GM18505 (cell line): ENCODE data around the gene FRMD3.

Experiments used
- ATAC-seq: cut with Tn5 transposase; IDR thresholded peaks from one replicate; pipeline ENCODE4 v1.9.1; 2021; ENCODE audit not compliant: unreplicated experiment
- POLR2A ChIP-seq: IDR thresholded peaks from 4 replicates; pipeline ENCODE4 v1.6.1; 2011; ENCODE audit warnings: borderline replicate concordance; ENCODE audit not compliant: insufficient read depth, insufficient read length; ENCODE audit errors: extremely low read depth

FRMD3 gene

GRCh38 chr9:83259558-83259957 lies 278.6 kb downstream of the FRMD3 start:
- no peak for TF ChIP-seq POLR2A
- no peak for ATAC-seq

GRCh38 chr9:83257937-83258891 lies 280.0 kb downstream of the FRMD3 start:
- no peak for ATAC-seq
- no peak for TF ChIP-seq POLR2A

DNA sequence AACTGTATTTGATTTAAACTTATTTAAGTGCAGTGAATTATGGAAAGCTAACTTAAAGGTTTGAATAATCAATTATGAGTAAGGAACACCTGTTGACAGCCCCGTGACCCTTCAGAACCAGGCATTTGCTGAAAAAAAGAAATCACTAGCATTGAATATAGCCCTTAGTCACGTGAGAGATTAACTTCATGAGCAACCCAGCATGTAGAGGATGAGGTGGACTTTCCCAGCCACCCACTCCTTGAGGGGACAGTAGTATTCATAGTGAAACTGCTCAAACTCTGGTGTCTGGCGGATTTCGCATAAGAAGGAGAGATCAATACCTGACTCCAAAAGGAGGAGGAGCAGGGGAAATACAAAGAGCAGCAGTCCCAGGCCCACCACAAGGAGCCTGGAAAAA lies 290.5 kb downstream of the FRMD3 start:
- no peak for TF ChIP-seq POLR2A
- no peak for ATAC-seq

GRCh38 chr9:83245979-83246659 lies 292.1 kb downstream of the FRMD3 start:
- no peak for ATAC-seq
- no peak for TF ChIP-seq POLR2A

DNA sequence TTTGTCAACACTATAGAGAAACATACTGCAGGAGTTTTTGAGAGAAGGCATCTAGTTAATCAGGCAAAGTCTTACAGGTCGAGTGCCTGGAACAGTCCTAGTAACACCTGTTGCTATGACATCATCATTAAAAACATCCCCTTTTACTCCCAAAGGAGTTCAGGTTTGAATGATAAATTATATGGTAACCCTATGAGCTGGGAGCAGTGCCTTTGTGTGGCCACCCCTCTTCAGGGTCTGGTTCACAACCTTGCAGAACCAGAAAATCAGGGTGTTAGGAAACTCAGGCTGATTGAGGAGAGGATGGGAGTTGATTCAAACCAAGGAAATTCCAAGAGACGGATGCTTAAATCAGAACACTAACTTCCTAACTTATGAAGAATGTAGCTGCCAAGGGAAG lies 296.1 kb downstream of the FRMD3 start:
- no peak for TF ChIP-seq POLR2A
- no peak for ATAC-seq

DNA sequence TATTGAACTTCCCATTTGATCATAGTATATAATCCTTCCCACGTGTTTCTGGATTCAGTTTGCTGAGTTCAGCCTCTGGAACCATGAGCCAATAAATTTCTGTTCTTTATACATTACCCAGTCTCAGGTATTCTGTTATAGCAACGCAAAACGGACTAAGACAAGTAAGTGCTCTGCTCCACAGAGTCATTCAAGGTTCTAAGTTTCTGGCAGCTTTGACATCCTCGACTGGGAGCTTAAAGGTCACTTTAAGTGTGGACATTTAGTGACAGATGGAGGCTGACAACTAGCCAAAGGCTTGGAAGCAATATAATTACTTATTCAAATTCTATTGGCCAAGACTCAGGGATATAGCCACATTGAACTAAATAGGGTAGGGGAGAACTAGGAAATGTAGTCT lies 297.5 kb downstream of the FRMD3 start:
- ATAC-seq: no peak
- no peak for TF ChIP-seq POLR2A

DNA sequence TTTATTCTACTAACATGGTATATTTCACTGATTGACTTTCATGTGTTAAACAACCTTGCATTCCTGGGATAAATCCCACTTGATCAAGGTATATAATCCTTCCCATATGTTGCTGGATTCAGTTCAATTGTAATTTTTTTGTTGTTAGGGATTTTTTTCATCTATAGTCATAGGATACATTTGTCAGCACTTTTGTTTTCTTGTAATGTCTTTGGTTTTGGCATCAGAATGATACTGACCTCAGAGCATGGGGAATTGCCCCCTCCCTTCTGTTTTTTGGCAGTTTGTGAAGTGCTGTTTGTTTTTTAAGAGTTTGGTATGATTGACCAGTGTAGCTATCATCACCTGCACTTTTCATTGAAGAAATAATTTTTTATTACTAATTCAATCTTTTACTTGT lies 298.5 kb downstream of the FRMD3 start:
- TF ChIP-seq POLR2A: no peak
- no peak for ATAC-seq

DNA sequence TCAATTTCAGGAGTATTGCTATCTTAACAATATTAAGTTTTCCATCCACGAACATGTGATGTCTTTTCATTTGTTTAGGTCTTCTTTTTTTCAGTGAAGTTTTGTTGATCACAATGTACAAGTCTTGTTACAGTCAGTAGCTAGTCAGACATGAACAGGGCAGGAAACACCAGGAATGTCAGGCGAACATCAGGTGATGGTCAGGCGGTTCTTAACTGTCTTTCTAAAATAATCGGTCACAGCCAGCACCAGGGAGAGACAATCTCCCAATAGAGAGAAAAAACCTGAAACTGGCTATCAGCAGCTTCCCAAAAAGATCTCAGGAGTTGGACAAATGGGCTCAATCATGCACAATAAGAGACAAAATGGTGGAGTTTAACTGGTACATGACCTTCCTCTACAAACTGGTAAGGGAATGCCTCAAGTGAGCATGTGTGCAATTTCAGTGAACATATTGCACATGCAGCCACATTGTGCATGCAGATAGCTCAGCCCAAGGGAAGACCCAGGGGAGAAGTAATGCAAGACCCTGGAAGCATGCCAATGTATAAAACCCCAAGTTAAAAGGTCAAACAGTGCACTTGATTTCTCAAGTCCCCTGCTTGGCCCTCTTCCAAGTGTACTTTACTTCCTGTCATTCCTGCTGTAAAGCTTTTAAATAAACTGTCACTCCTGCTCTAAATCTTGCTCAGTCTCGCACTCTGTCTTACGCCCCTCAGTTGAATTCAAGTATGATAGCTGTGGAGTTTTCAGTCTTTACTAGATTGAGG lies 299.1 kb downstream of the FRMD3 start:
- TF ChIP-seq POLR2A: no peak
- no peak for ATAC-seq

DNA sequence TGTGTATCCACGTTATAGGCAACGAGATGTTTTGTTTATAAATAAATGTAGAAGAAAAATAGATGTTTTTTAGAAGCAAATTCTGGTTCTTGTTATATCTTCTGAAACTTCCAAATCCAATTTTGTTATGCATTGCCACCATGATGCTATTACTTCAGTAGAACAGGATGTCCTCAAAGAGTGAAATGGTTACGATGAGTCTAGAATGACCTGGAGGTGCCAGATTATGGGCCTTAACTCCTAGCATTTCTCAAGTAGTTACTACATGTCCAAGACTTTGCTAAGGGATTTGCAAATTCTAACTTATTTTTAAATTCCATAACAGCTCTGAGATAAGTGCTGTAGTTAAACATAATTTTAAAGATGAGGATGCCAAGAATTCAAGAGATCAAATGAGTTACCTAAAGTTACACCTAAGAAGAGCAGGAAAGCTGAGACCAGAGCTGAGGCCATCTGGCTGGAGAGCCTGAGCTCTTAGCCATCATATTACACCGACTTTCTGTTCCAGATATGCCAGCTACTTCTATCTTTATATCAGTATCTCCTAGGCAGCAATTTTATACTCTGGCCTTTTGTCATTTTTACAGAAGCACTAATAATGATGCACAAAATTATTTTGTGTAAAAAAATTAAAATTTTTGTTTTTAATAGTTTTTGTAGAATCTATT lies 302.0 kb downstream of the FRMD3 start:
- ATAC-seq: no peak

DNA sequence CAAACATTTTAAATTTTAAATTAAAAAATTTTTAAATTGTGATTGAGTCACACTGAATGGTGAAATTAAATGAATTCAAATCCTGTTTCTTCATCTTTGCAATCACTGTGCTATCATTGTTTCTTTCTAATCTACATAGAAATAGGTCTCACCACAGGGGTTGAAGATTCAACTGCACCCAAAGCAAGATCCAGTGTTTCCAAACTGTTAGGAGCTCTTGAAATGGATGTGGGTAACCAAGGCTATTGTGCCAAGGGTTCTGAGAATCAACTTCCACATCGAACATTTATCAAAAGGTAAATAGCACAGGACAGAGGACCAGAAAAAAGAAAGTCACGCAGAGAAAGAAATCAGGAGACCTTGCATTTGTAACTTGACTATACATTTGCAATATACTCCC lies 302.7 kb downstream of the FRMD3 start:
- no peak for ATAC-seq
- TF ChIP-seq POLR2A: no peak

More for the DNA sequence above, 302.0 kb downstream of the FRMD3 start:
- no peak for TF ChIP-seq POLR2A

DNA sequence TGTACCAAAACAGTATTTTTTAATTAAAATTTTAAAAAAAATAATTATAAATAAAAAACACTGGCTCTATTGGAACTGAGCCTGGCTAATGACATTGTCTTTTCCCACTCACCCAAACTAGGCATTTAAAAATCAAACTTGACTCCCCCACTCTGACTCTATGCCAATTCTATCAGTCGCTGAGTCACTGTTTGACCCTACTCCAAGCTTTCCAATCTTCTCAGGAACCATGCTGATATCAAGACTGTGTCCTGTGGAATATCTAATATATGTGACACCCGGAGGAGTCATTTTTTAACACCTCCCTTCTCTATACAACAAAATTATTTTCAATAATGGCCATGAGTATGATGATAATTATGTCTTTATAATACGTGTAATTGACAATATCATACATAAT lies 303.7 kb downstream of the FRMD3 start:
- no peak for ATAC-seq
- TF ChIP-seq POLR2A: no peak

DNA sequence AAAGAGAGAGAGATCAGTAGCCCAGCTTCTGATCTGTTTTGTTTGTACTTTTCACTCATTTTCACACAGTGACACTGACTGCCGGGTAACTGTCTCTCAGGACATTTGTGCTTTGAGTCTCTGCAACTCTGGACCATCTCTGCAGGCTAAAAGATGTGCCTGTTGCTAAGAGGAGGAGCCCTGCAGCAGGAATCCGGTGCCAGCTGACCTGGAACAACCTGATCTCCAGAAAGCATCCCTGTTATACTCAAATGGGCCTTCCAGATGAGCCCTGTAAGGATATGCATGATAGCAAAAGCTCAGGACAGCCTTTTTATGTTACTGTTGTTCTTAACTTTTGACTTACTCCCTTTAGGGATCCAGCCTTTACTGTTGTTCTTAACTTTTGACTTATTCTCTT lies 304.6 kb downstream of the FRMD3 start:
- no peak for TF ChIP-seq POLR2A
- no peak for ATAC-seq

- TF ChIP-seq POLR2A: no peak
- no peak for ATAC-seq
Measured at GRCh38 chr9:83231039-83231438, 307.2 kb downstream of the FRMD3 start.

DNA sequence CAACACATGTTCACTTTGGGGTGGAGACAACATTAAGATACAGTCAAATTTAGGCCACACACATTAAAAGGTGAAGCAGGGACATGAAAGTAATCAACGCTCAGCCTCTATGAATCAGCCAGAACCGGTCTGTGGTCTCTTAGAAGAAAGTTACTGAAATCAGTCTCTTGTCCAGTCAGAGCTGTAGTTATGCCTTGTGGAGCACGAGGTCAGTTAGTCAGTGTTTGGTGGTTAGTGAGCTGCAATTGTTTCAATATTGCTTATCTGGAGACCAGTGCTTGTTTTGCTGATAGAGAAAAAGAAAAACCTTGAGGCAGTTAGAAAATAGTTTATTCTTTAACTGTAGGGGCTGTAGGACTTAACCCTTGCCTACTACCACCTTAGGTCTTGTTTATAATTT lies 317.5 kb downstream of the FRMD3 start:
- peak; percentile 96 for ATAC-seq
- TF ChIP-seq POLR2A: no peak

GRCh38 chr9:83219924-83220438 lies 318.2 kb downstream of the FRMD3 start:
- no peak for TF ChIP-seq POLR2A
- ATAC-seq: no peak
